Esophagus squamous epithelium (tissue), 4 donors: Measurements from ENCODE around the gene CLDN20.

Source experiments
- POLR2A ChIP-seq, 4 donors: fragments of 450-650 bp; IDR thresholded peaks; one replicate each; pipeline ENCODE4 v1.6.1; 2017; ENCODE audit warnings: antibody characterized with exemption in 4 of 4, mild to moderate bottlenecking in 4 of 4, moderate library complexity in 3 of 4
- TF ChIP-seq, protein P1 (sequence below), 6 experiments: fragments of 450-650 bp in 4 of 6; fragments of 200-600 bp in 2 of 6; sonication (generic) in 2 of 6; IDR thresholded peaks; one replicate each; pipeline ENCODE4 v1.5.1; 2016 to 2019; ENCODE audit warnings: antibody characterized with exemption in 6 of 6, mild to moderate bottlenecking in 4 of 6, moderate library complexity in 4 of 6

DNA sequence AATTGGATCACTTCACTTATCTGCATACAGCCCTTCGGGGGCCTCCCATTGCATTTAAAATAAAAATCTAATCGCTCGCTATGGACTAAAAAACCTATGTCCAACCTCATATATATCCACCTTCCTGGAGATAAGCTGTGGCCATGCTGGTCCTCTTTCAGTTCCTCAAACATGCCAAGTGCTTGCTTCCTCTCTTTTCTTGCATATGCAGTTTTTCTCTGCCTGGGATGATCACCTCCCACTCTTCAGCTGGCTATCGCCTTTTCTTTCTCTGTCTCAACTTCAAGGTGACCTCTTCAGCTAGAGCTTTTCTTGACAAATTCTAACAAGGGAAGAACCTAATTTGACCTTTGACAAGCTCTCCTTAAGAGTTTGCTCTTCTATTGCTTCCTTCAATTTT lies 56.1 kb downstream of the CLDN20 start:
- TF ChIP-seq, protein P1, sequence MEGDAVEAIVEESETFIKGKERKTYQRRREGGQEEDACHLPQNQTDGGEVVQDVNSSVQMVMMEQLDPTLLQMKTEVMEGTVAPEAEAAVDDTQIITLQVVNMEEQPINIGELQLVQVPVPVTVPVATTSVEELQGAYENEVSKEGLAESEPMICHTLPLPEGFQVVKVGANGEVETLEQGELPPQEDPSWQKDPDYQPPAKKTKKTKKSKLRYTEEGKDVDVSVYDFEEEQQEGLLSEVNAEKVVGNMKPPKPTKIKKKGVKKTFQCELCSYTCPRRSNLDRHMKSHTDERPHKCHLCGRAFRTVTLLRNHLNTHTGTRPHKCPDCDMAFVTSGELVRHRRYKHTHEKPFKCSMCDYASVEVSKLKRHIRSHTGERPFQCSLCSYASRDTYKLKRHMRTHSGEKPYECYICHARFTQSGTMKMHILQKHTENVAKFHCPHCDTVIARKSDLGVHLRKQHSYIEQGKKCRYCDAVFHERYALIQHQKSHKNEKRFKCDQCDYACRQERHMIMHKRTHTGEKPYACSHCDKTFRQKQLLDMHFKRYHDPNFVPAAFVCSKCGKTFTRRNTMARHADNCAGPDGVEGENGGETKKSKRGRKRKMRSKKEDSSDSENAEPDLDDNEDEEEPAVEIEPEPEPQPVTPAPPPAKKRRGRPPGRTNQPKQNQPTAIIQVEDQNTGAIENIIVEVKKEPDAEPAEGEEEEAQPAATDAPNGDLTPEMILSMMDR (IDR thresholded peaks at IDR 0.05), result no peak
- TF ChIP-seq POLR2A (IDR thresholded peaks at IDR 0.05), result no peak
